ENCODE measurements around the gene SLC39A11. TPM values are rescaled to one million over a fixed set of nuclear protein-coding genes. Genes with fewer than 3 reads are reported as not detected.
A peak's percentile ranks its signal among the peaks of the same experiment; 100 is the strongest.

The SLC39A11 gene
- polyA plus RNA-seq, 1 of the 3 experiments (the other 2 are of a cell fraction), result 23.5 TPM

DNA sequence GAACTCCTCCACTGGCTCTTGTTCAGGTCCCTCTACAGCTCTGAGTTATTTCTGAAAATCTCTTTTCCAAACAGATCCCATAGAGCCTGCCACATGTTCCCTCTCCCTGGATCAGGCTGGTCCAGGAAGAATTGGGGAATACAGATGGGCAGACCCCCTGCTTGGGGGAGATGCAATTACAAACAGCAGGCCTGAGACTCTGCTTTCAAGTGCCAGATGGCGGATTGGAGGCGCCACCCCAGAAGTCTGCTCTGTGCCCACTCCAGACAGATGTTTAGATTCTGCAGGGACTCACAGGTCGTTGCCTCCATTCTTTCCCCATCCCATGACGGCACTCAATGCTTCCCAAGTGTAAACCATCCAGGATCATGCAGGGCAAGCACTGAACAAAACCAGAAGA, 316.6 kb downstream of the SLC39A11 start:
- Histone ChIP-seq H4K20me1 (ENCODE audit: insufficient read depth) (no peaks in the 10 kb centered on the region), H3K4me1 (ENCODE audit: control insufficient read depth in 1 of 2, insufficient read depth in 2 of 2, low read depth in 1 of 2, low read length in 1 of 2) (peaks cover 3 to 15% of the 10 kb centered on the region in 2 experiments; a peak in 1 of 4 replicates), H3K9me3 (no peaks in the 10 kb centered on the region), H3K79me2 (ENCODE audit: insufficient read depth) (no peaks in the 10 kb centered on the region), H3K27me3 (ENCODE audit: insufficient read depth) (no peaks in the 10 kb centered on the region), H3K4me3 (ENCODE audit: low read depth in 2 of 2, low read length in 1 of 2) (no peak overlapping the region), H3K9ac (no peak overlapping the region), H3K36me3 (replicated peaks in 1 of 2; ENCODE audit: control insufficient read depth in 1 of 2, insufficient read depth in 2 of 2, low read length in 1 of 2) (no peaks in the 10 kb centered on the region), H3F3A (replicated peaks; ENCODE audit: insufficient read depth) (no peaks in the 10 kb centered on the region), H3K9me2 (no peaks in the 10 kb centered on the region), H3K27ac (ENCODE audit: low read depth in 2 of 2, low read length in 1 of 2) (peak overlapping the region in 1 of 2 experiments; percentile 24; a peak in 1 of 4 replicates), H2AFZ (ENCODE audit: low read depth) (no peak overlapping the region), H3K4me2 (no peak overlapping the region)
- ChIA-PET CTCF (interaction anchor here (0.7 to 1.5 kb wide), 4 partner anchors 25 to 219 kb away, joined by 3 to 5 read pairs (median 3); no protein-coding TSS in a partner anchor), POLR2A (interaction anchor here (1.5 kb wide), 1 partner anchor 17 kb away, joined by 5 read pairs; no protein-coding TSS in a partner anchor)
- whole genome bisulfite sequencing (ENCODE audit: low lambda C conversion rate), result 77% methylated on average over 4 of the region's 4 CpGs
- peak; percentile 65 for DNase-seq
- TF ChIP-seq EP300 (IDR thresholded peaks at IDR 0.05; ENCODE audit: borderline replicate concordance in 1 of 2, low read depth in 1 of 2, low read length in 1 of 2), result peak in 1 of 2 experiments; percentile 51; a peak in 1 of 4 replicates
- TF ChIP-seq SMC3 (IDR thresholded peaks at IDR 0.05; ENCODE audit: low read depth, low read length), result no peak

DNA sequence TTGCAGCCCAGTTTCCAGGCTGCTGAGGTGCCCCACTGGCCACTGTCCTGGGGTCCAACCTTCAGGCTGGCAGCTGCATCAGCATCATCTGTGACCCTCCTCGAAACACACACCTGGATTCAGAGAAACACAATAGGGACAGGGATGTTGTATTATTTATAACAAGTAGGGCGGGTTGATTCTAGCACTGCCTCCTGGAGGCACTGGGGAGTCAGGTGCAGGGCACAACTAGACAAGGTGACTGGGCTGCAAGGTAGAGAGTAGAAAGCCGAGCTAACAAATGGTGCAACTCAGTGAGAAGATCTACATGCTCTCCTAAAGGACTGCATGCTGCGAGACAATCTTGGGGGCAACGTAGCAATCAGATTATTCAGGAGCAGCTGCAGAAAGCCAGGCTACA, 317.3 kb downstream of the SLC39A11 start:
- H3K9me2 ChIP-seq, result no peaks in the 10 kb centered on the region
- H3K9ac ChIP-seq, result no peak overlapping the region
- no peaks in the 10 kb centered on the region for H3F3A ChIP-seq (replicated peaks; ENCODE audit: insufficient read depth)
- peaks cover 3 to 15% of the 10 kb centered on the region in 2 experiments; a peak in 1 of 4 replicates for H3K4me1 ChIP-seq (ENCODE audit: control insufficient read depth in 1 of 2, insufficient read depth in 2 of 2, low read depth in 1 of 2, low read length in 1 of 2)
- H2AFZ ChIP-seq (ENCODE audit: low read depth), result no peak overlapping the region
- H3K27ac ChIP-seq (ENCODE audit: low read depth in 2 of 2, low read length in 1 of 2), result no peak overlapping the region; a peak in 1 of 4 replicates
- no peaks in the 10 kb centered on the region for H3K27me3 ChIP-seq (ENCODE audit: insufficient read depth)
- ChIA-PET CTCF (interaction anchor here (0.6 to 3.6 kb wide), 7 partner anchors 24 to 415 kb away, joined by 3 to 14 read pairs (median 3); no protein-coding TSS in a partner anchor), POLR2A (interaction anchor here (1.5 kb wide), 1 partner anchor 18 kb away, joined by 5 read pairs; no protein-coding TSS in a partner anchor)
- no peak overlapping the region for H3K4me3 ChIP-seq (ENCODE audit: low read depth in 2 of 2, low read length in 1 of 2)
- H3K9me3 ChIP-seq, result no peaks in the 10 kb centered on the region
- H3K36me3 ChIP-seq (replicated peaks in 1 of 2; ENCODE audit: control insufficient read depth in 1 of 2, insufficient read depth in 2 of 2, low read length in 1 of 2), result no peaks in the 10 kb centered on the region
- no peak overlapping the region for H3K4me2 ChIP-seq
- WGBS (ENCODE audit: low lambda C conversion rate), result 91% methylated on average over 5 of the region's 5 CpGs
- no peaks in the 10 kb centered on the region for H4K20me1 ChIP-seq (ENCODE audit: insufficient read depth)
- TF ChIP-seq GABPA (IDR thresholded peaks at IDR 0.05; ENCODE audit: low read depth) (no peak), EP300 (IDR thresholded peaks at IDR 0.05; ENCODE audit: borderline replicate concordance in 1 of 2, low read depth in 1 of 2, low read length in 1 of 2) (no peak), RFX5 (IDR thresholded peaks at IDR 0.05; ENCODE audit: low read length) (no peak), PBX3 (IDR thresholded peaks at IDR 0.05) (no peak)
- TF ChIP-seq, protein P1, sequence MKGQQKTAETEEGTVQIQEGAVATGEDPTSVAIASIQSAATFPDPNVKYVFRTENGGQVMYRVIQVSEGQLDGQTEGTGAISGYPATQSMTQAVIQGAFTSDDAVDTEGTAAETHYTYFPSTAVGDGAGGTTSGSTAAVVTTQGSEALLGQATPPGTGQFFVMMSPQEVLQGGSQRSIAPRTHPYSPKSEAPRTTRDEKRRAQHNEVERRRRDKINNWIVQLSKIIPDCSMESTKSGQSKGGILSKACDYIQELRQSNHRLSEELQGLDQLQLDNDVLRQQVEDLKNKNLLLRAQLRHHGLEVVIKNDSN (IDR thresholded peaks at IDR 0.05; ENCODE audit: borderline replicate concordance, low read depth), result no peak
- DNase-seq, result no peak
- H3K79me2 ChIP-seq (ENCODE audit: insufficient read depth), result no peaks in the 10 kb centered on the region

DNA sequence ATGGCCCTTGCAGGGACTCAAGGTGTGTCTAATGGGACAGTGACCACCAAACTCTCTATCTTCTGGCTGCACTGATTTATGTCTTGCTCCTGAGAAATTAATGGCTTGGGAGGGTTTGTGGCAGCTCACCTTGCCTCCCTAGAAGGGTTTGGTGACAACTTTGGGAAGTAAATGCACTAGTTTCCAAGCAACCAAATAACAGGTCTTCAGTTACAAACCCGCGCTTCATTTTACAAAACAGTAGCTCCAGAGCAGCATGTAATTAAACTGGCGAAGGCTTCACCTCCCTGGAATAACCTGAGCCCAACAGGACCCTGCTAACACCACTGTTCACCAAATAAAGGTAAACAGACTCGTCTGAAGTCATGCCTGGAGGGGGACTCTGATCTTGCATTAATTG, 318.3 kb downstream of the SLC39A11 start:
- Histone ChIP-seq H3K4me2 (no peak overlapping the region), H3K27me3 (ENCODE audit: insufficient read depth) (no peaks in the 10 kb centered on the region), H3K36me3 (replicated peaks in 1 of 2; ENCODE audit: control insufficient read depth in 1 of 2, insufficient read depth in 2 of 2, low read length in 1 of 2) (no peaks in the 10 kb centered on the region), H3K4me3 (ENCODE audit: low read depth in 2 of 2, low read length in 1 of 2) (no peak overlapping the region), H3K79me2 (ENCODE audit: insufficient read depth) (no peaks in the 10 kb centered on the region), H2AFZ (ENCODE audit: low read depth) (no peak overlapping the region), H3K9me3 (no peaks in the 10 kb centered on the region), H3K4me1 (ENCODE audit: control insufficient read depth in 1 of 2, insufficient read depth in 2 of 2, low read depth in 1 of 2, low read length in 1 of 2) (peaks cover 3 to 15% of the 10 kb centered on the region in 2 experiments; a peak in 1 of 4 replicates), H4K20me1 (ENCODE audit: insufficient read depth) (no peaks in the 10 kb centered on the region), H3K9me2 (no peaks in the 10 kb centered on the region), H3K9ac (no peak overlapping the region), H3K27ac (ENCODE audit: low read depth in 2 of 2, low read length in 1 of 2) (no peak overlapping the region), H3F3A (replicated peaks; ENCODE audit: insufficient read depth) (no peaks in the 10 kb centered on the region)
- POLR2A ChIA-PET, result no interaction called here
- CTCF ChIA-PET, result interaction anchor here (0.8 to 3.6 kb wide), 4 partner anchors 10 to 416 kb away, joined by 3 to 14 read pairs (median 4); no protein-coding TSS in a partner anchor
- DNase-seq, result no peak
- 84% methylated on average over 4 of the region's 4 CpGs for WGBS (ENCODE audit: low lambda C conversion rate)
- TF ChIP-seq RXRA (IDR thresholded peaks at IDR 0.05; ENCODE audit: borderline replicate concordance, low read depth) (no peak), NFIC (IDR thresholded peaks at IDR 0.05; ENCODE audit: borderline replicate concordance) (no peak), GABPA (IDR thresholded peaks at IDR 0.05; ENCODE audit: low read depth) (no peak), TAF1 (IDR thresholded peaks at IDR 0.05; ENCODE audit: borderline replicate concordance, low read depth, low read length) (no peak), TEAD4 (IDR thresholded peaks at IDR 0.05; ENCODE audit: borderline replicate concordance, insufficient read depth) (no peak)
- TF ChIP-seq, protein P2, sequence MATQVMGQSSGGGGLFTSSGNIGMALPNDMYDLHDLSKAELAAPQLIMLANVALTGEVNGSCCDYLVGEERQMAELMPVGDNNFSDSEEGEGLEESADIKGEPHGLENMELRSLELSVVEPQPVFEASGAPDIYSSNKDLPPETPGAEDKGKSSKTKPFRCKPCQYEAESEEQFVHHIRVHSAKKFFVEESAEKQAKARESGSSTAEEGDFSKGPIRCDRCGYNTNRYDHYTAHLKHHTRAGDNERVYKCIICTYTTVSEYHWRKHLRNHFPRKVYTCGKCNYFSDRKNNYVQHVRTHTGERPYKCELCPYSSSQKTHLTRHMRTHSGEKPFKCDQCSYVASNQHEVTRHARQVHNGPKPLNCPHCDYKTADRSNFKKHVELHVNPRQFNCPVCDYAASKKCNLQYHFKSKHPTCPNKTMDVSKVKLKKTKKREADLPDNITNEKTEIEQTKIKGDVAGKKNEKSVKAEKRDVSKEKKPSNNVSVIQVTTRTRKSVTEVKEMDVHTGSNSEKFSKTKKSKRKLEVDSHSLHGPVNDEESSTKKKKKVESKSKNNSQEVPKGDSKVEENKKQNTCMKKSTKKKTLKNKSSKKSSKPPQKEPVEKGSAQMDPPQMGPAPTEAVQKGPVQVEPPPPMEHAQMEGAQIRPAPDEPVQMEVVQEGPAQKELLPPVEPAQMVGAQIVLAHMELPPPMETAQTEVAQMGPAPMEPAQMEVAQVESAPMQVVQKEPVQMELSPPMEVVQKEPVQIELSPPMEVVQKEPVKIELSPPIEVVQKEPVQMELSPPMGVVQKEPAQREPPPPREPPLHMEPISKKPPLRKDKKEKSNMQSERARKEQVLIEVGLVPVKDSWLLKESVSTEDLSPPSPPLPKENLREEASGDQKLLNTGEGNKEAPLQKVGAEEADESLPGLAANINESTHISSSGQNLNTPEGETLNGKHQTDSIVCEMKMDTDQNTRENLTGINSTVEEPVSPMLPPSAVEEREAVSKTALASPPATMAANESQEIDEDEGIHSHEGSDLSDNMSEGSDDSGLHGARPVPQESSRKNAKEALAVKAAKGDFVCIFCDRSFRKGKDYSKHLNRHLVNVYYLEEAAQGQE (IDR thresholded peaks at IDR 0.05; ENCODE audit: low read depth, low read length), result no peak
- TF ChIP-seq, protein P3, sequence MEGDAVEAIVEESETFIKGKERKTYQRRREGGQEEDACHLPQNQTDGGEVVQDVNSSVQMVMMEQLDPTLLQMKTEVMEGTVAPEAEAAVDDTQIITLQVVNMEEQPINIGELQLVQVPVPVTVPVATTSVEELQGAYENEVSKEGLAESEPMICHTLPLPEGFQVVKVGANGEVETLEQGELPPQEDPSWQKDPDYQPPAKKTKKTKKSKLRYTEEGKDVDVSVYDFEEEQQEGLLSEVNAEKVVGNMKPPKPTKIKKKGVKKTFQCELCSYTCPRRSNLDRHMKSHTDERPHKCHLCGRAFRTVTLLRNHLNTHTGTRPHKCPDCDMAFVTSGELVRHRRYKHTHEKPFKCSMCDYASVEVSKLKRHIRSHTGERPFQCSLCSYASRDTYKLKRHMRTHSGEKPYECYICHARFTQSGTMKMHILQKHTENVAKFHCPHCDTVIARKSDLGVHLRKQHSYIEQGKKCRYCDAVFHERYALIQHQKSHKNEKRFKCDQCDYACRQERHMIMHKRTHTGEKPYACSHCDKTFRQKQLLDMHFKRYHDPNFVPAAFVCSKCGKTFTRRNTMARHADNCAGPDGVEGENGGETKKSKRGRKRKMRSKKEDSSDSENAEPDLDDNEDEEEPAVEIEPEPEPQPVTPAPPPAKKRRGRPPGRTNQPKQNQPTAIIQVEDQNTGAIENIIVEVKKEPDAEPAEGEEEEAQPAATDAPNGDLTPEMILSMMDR (IDR thresholded peaks at IDR 0.05), result no peak
